DOHH2 (cell line): ENCODE data around the gene NR3C2.

ENCODE experiments used
- H3F3A ChIP-seq: fragments of 200-600 bp; sonication (generic), shearing (Covaris generic); 2 replicates; pipeline ENCODE4 v1.6.0; 2016; ENCODE audit warnings: antibody characterized with exemption, mild to moderate bottlenecking; ENCODE audit not compliant: control insufficient read depth, insufficient read depth
- H3K27ac ChIP-seq: fragments of 200-600 bp; sonication (generic); 2 replicates; pipeline ENCODE4 v1.5.1; 2014; ENCODE audit warnings: low read depth, mild to moderate bottlenecking, low read length, moderate library complexity
- H3K27me3 ChIP-seq: fragments of 200-600 bp; sonication (generic); 2 replicates; pipeline ENCODE4 v1.6.1; 2014; ENCODE audit warnings: mild to moderate bottlenecking, low read length, mixed read lengths; ENCODE audit not compliant: control insufficient read depth
- H3K36me3 ChIP-seq: fragments of 200-600 bp; sonication (generic); 2 replicates; pipeline ENCODE4 v1.6.1; 2014; ENCODE audit warnings: mild to moderate bottlenecking, low read length, moderate library complexity, mixed read lengths; ENCODE audit not compliant: control insufficient read depth
- H3K4me1 ChIP-seq: fragments of 200-600 bp; sonication (generic); 2 replicates; pipeline ENCODE4 v1.6.1; 2014; ENCODE audit warnings: mild to moderate bottlenecking, low read length, mixed read lengths; ENCODE audit not compliant: control insufficient read depth
- H3K4me2 ChIP-seq: fragments of 200-600 bp; sonication (generic); 2 replicates; pipeline ENCODE4 v1.6.0; 2014; ENCODE audit warnings: mild to moderate bottlenecking, low read length, moderate library complexity
- H3K4me3 ChIP-seq: fragments of 200-600 bp; sonication (generic); 2 replicates; pipeline ENCODE4 v1.5.1; 2014; ENCODE audit warnings: mild to moderate bottlenecking, low read length, mixed read lengths
- H3K79me2 ChIP-seq: fragments of 200-600 bp; sonication (generic); 2 replicates; pipeline ENCODE4 v1.6.1; 2014; ENCODE audit warnings: mild to moderate bottlenecking, low read length, mixed read lengths; ENCODE audit not compliant: control insufficient read depth
- H3K9me2 ChIP-seq: fragments of 200-600 bp; sonication (generic); replicated peaks from 2 replicates; pipeline ENCODE4 v1.6.1; 2014; ENCODE audit warnings: mild to moderate bottlenecking, low read length, mixed read lengths; ENCODE audit not compliant: control insufficient read depth
- H3K9me3 ChIP-seq: fragments of 200-600 bp; sonication (generic); 2 replicates; pipeline ENCODE4 v1.6.1; 2014; ENCODE audit warnings: antibody characterized with exemption, low read length, mixed read lengths; ENCODE audit not compliant: control insufficient read depth, insufficient read depth
- H4K20me1 ChIP-seq: fragments of 200-600 bp; sonication (generic); 2 replicates; pipeline ENCODE4 v1.6.0; 2014; ENCODE audit warnings: low read depth, mild to moderate bottlenecking, antibody characterized with exemption, low read length, moderate library complexity; ENCODE audit not compliant: control insufficient read depth, insufficient read depth
- CTCF ChIP-seq: fragments of 200-600 bp; sonication (generic); IDR thresholded peaks from one replicate; pipeline ENCODE4 v1.5.1; 2014; ENCODE audit warnings: antibody characterized with exemption, mild to moderate bottlenecking, low read depth, low read length; ENCODE audit not compliant: poor library complexity, severe bottlenecking
- EZH2phosphoT487 ChIP-seq: fragments of 200-600 bp; sonication (generic); IDR thresholded peaks from 2 replicates; pipeline ENCODE4 v1.6.1; 2017; ENCODE audit warnings: borderline replicate concordance, mild to moderate bottlenecking, antibody characterized with exemption, low read length, moderate library complexity, mixed read lengths

The NR3C2 gene

GRCh38 chr4:148375584-148375983 is 66.6 kb downstream of the NR3C2 start:
- H3K27ac ChIP-seq, result no peak overlapping the region
- H3K9me2 ChIP-seq, result no peaks in the 10 kb centered on the region
- no peak overlapping the region for H3K4me3 ChIP-seq
- H3K4me1 ChIP-seq, result no peaks in the 10 kb centered on the region
- H3F3A ChIP-seq, result no peaks in the 10 kb centered on the region
- H3K79me2 ChIP-seq, result no peaks in the 10 kb centered on the region
- TF ChIP-seq EZH2phosphoT487 (no peak), CTCF (no peak)
- no peak overlapping the region for H3K4me2 ChIP-seq
- H3K36me3 ChIP-seq, result no peaks in the 10 kb centered on the region
- no peaks in the 10 kb centered on the region for H4K20me1 ChIP-seq
- H3K27me3 ChIP-seq, result no peaks in the 10 kb centered on the region
- no peaks in the 10 kb centered on the region for H3K9me3 ChIP-seq

- Histone ChIP-seq H3K4me3 (no peak overlapping the region), H3K9me2 (no peaks in the 10 kb centered on the region), H3K36me3 (no peaks in the 10 kb centered on the region), H3K4me2 (no peak overlapping the region), H3K27ac (no peak overlapping the region), H4K20me1 (no peaks in the 10 kb centered on the region), H3K4me1 (no peaks in the 10 kb centered on the region), H3F3A (no peaks in the 10 kb centered on the region), H3K27me3 (no peaks in the 10 kb centered on the region), H3K9me3 (no peaks in the 10 kb centered on the region), H3K79me2 (no peaks in the 10 kb centered on the region)
- TF ChIP-seq EZH2phosphoT487 (no peak), CTCF (no peak)
Measured at GRCh38 chr4:148373093-148373492, 69.1 kb downstream of the NR3C2 start.

- no peaks in the 10 kb centered on the region for H4K20me1 ChIP-seq
- H3K27ac ChIP-seq, result no peak overlapping the region
- H3K4me2 ChIP-seq, result no peak overlapping the region
- H3K79me2 ChIP-seq, result no peaks in the 10 kb centered on the region
- no peaks in the 10 kb centered on the region for H3F3A ChIP-seq
- H3K9me2 ChIP-seq, result no peaks in the 10 kb centered on the region
- H3K4me3 ChIP-seq, result no peak overlapping the region
- H3K27me3 ChIP-seq, result no peaks in the 10 kb centered on the region
- TF ChIP-seq EZH2phosphoT487 (no peak), CTCF (no peak)
- no peaks in the 10 kb centered on the region for H3K36me3 ChIP-seq
- H3K9me3 ChIP-seq, result no peaks in the 10 kb centered on the region
- H3K4me1 ChIP-seq, result no peaks in the 10 kb centered on the region
Measured at GRCh38 chr4:148369919-148370318, 72.3 kb downstream of the NR3C2 start.

- no peak overlapping the region for H3K4me2 ChIP-seq
Measured at GRCh38 chr4:148367756-148368155, 74.5 kb downstream of the NR3C2 start.

More at GRCh38 chr4:148367756-148368155, 74.5 kb downstream of the NR3C2 start:
- no peaks in the 10 kb centered on the region for H3K9me3 ChIP-seq
- no peaks in the 10 kb centered on the region for H3K9me2 ChIP-seq
- no peaks in the 10 kb centered on the region for H3K36me3 ChIP-seq
- H3K4me3 ChIP-seq, result no peak overlapping the region
- H3F3A ChIP-seq, result no peaks in the 10 kb centered on the region
- no peaks in the 10 kb centered on the region for H3K27me3 ChIP-seq
- TF ChIP-seq CTCF (no peak), EZH2phosphoT487 (no peak)
- no peaks in the 10 kb centered on the region for H4K20me1 ChIP-seq
- H3K27ac ChIP-seq, result no peak overlapping the region
- H3K4me1 ChIP-seq, result no peaks in the 10 kb centered on the region
- no peaks in the 10 kb centered on the region for H3K79me2 ChIP-seq
